WI38 (cell line): Measurements from ENCODE around the gene C22orf31.
A peak's percentile ranks its signal among the peaks of the same experiment; 100 is the strongest.

ENCODE experiments used
- H3K4me3 ChIP-seq: 2 replicates; pipeline ENCODE4 v1.5.1; 2011; ENCODE audit warnings: low read depth, mild to moderate bottlenecking, control low read depth, low read length
- CTCF ChIP-seq: IDR thresholded peaks from 2 replicates; pipeline ENCODE4 v1.5.1; 2012; ENCODE audit warnings: low read depth, mild to moderate bottlenecking, control low read depth, low read length

C22orf31 gene

GRCh38 chr22:29054251-29054767, 7.3 kb downstream of the C22orf31 start:
- H3K4me3 ChIP-seq: no peak overlapping the region
- TF ChIP-seq CTCF: no peak

- H3K4me3 ChIP-seq: no peak overlapping the region
- no peak for TF ChIP-seq CTCF
Measured at GRCh38 chr22:29053048-29053702, 8.5 kb downstream of the C22orf31 start.

GRCh38 chr22:29050457-29050856, 11.2 kb downstream of the C22orf31 start:
- H3K4me3 ChIP-seq: no peak overlapping the region
- TF ChIP-seq CTCF: no peak

- no peak for TF ChIP-seq CTCF
- H3K4me3 ChIP-seq: no peak overlapping the region
Measured at GRCh38 chr22:29049655-29050263, 11.9 kb downstream of the C22orf31 start.

- TF ChIP-seq CTCF: no peak
Measured at GRCh38 chr22:29048822-29049654, 12.6 kb downstream of the C22orf31 start.

GRCh38 chr22:29044657-29045176, 16.9 kb downstream of the C22orf31 start:
- TF ChIP-seq CTCF: no peak
- H3K4me3 ChIP-seq: peak overlapping the region; percentile 19; the same call in 1 of the 2 replicates

More at GRCh38 chr22:29048822-29049654, 12.6 kb downstream of the C22orf31 start:
- H3K4me3 ChIP-seq: no peak overlapping the region
